ENCODE data around the gene GPR135. TPM values are rescaled to one million over a fixed set of nuclear protein-coding genes. Genes with fewer than 3 reads are reported as not detected.

Gene GPR135
- polyA plus RNA-seq, 3 donors: 0.05 to 0.69 TPM; not detected in 1

GRCh38 chr14:59464486-59465315 lies 479 bp downstream of the GPR135 start:
- Histone ChIP-seq H3K36me3 (replicated peaks in 1 of 2; ENCODE audit: control insufficient read depth in 1 of 2, insufficient read depth in 2 of 2, low read length in 2 of 2) (no peaks in the 10 kb centered on the region), H3K9me3 (replicated peaks in 1 of 2; ENCODE audit: control insufficient read depth in 1 of 2, insufficient read depth in 1 of 2, low read length in 2 of 2) (peaks cover 0 to 11% of the 10 kb centered on the region in 2 donors), H4K20me1 (ENCODE audit: insufficient read depth, low read length) (no peaks in the 10 kb centered on the region), H3K4me3 (replicated peaks in 1 of 3; ENCODE audit: low read depth in 2 of 3, low read length in 3 of 3) (peak overlapping the region in 2 of 3 experiments; percentile 35 to 74), H3K4me1 (ENCODE audit: control insufficient read depth in 1 of 2, insufficient read depth in 2 of 2, low read length in 2 of 2) (peaks cover 10 to 20% of the 10 kb centered on the region in 2 donors), H3K4me2 (replicated peaks; ENCODE audit: extremely low read depth, low read length, poor library complexity, severe bottlenecking) (peak overlapping the region; percentile 80), H3K27me3 (ENCODE audit: control insufficient read depth in 2 of 2, insufficient read depth in 2 of 2, low read length in 2 of 2) (peaks cover 29 to 32% of the 10 kb centered on the region in 2 donors), H3K9ac (ENCODE audit: insufficient read depth, low read length, poor library complexity, severe bottlenecking) (peak overlapping the region; percentile 32), H3K27ac (ENCODE audit: low read depth in 1 of 2, low read length in 2 of 2) (no peak overlapping the region), H3K79me2 (ENCODE audit: insufficient read depth, low read length) (no peaks in the 10 kb centered on the region), H2AFZ (ENCODE audit: insufficient read depth, low read depth, low read length, poor library complexity, severe bottlenecking) (peak overlapping the region; percentile 55)
- under 1% methylated on average over 105 of the region's 105 CpGs for WGBS (ENCODE audit: insufficient coverage)
- DNase-seq: peak in 2 of 3 donors; percentile 21 to 37
- no peak for TF ChIP-seq CTCF (IDR thresholded peaks at IDR 0.05)
- Mint-ChIP-seq H3K27me3 (ENCODE audit: low read depth in 3 of 3) (peaks cover 27 to 32% (median 28%) of the 10 kb centered on the region in 3 donors), H3K36me3 (peaks cover 19 to 22% of the 10 kb centered on the region in 2 donors), H3K4me1 (peaks cover 12% of the 10 kb centered on the region), H3K9me3 (peaks cover 0 to 12% (median 2%) of the 10 kb centered on the region in 7 donors), H3K4me3 (peak overlapping the region; percentile 76 to 91), H3K27ac (no peak overlapping the region)
- intact Hi-C loops (cut with micrococcal nuclease): no loop called here

- Histone ChIP-seq H4K20me1 (ENCODE audit: insufficient read depth, low read length) (no peaks in the 10 kb centered on the region), H3K27me3 (ENCODE audit: control insufficient read depth in 2 of 2, insufficient read depth in 2 of 2, low read length in 2 of 2) (peaks cover 29 to 32% of the 10 kb centered on the region in 2 donors), H2AFZ (ENCODE audit: insufficient read depth, low read depth, low read length, poor library complexity, severe bottlenecking) (peak overlapping the region; percentile 55), H3K9me3 (replicated peaks in 1 of 2; ENCODE audit: control insufficient read depth in 1 of 2, insufficient read depth in 1 of 2, low read length in 2 of 2) (peaks cover 0 to 11% of the 10 kb centered on the region in 2 donors), H3K27ac (ENCODE audit: low read depth in 1 of 2, low read length in 2 of 2) (no peak overlapping the region), H3K4me1 (ENCODE audit: control insufficient read depth in 1 of 2, insufficient read depth in 2 of 2, low read length in 2 of 2) (peaks cover 10 to 20% of the 10 kb centered on the region in 2 donors), H3K36me3 (replicated peaks in 1 of 2; ENCODE audit: control insufficient read depth in 1 of 2, insufficient read depth in 2 of 2, low read length in 2 of 2) (no peaks in the 10 kb centered on the region), H3K79me2 (ENCODE audit: insufficient read depth, low read length) (no peaks in the 10 kb centered on the region), H3K9ac (ENCODE audit: insufficient read depth, low read length, poor library complexity, severe bottlenecking) (no peak overlapping the region), H3K4me2 (replicated peaks; ENCODE audit: extremely low read depth, low read length, poor library complexity, severe bottlenecking) (peak overlapping the region; percentile 80), H3K4me3 (replicated peaks in 1 of 3; ENCODE audit: low read depth in 2 of 3, low read length in 3 of 3) (peak overlapping the region in 2 of 3 experiments; percentile 35 to 74)
- peaks cover 19 to 22% of the 10 kb centered on the region in 2 donors for H3K36me3 Mint-ChIP-seq
- no peak for TF ChIP-seq CTCF (IDR thresholded peaks at IDR 0.05)
- H3K4me1 Mint-ChIP-seq: peaks cover 12% of the 10 kb centered on the region
- H3K27me3 Mint-ChIP-seq (ENCODE audit: low read depth in 3 of 3): peaks cover 27 to 32% (median 28%) of the 10 kb centered on the region in 3 donors
- 45% methylated on average over 58 of the region's 60 CpGs for WGBS (ENCODE audit: insufficient coverage)
- peaks cover 0 to 12% (median 2%) of the 10 kb centered on the region in 7 donors for H3K9me3 Mint-ChIP-seq
- H3K27ac Mint-ChIP-seq: no peak overlapping the region
- intact Hi-C loops (cut with micrococcal nuclease): no loop called here
- no peak for DNase-seq
- H3K4me3 Mint-ChIP-seq: peak overlapping the region; percentile 76 to 91
Measured at GRCh38 chr14:59463787-59464485, 1.2 kb downstream of the GPR135 start.

All from CD14-positive monocyte (primary cell).